ENCODE results near the gene TAP2.
A peak's percentile ranks its signal among the peaks of the same experiment; 100 is the strongest.

Gene TAP2

GRCh38 chr6:32853541-32854375, 15.2 kb upstream of the TAP2 start, which contains the start of the genes PSMB9 and TAP1:
Gene PSMB9, plus strand, starts transcription at chr6:32854192. Its CDS starts 38 bp downstream, at chr6:32854230.
Gene TAP1, minus strand, starts transcription at chr6:32853704. Its CDS starts 68 bp downstream, at chr6:32853636.
- peak; percentile 93 for DNase-seq

GRCh38 chr6:32852844-32853540, 14.5 kb upstream of the TAP2 start:
- no peak for DNase-seq

GRCh38 chr6:32852018-32852843, 13.7 kb upstream of the TAP2 start:
- peak; percentile 16 for DNase-seq

GRCh38 chr6:32851025-32851424, 12.5 kb upstream of the TAP2 start:
- DNase-seq = no peak

GRCh38 chr6:32849126-32849525, 10.6 kb upstream of the TAP2 start:
- no peak for DNase-seq

- no peak for DNase-seq
These were observed 9.3 kb upstream of the TAP2 start for GRCh38 chr6:32847795-32848194.

- DNase-seq = no peak
These were observed 8.5 kb upstream of the TAP2 start for GRCh38 chr6:32847004-32847403.

GRCh38 chr6:32845384-32845884, 6.9 kb upstream of the TAP2 start:
- DNase-seq = no peak

- DNase-seq = no peak
These were observed 6.4 kb upstream of the TAP2 start for GRCh38 chr6:32844839-32845383.

GRCh38 chr6:32843979-32844838, 5.7 kb upstream of the TAP2 start, which contains the start of gene PSMB8:
Gene PSMB8, minus strand, starts transcription at chr6:32844047. Its CDS starts 51 bp downstream, at chr6:32843996.
- DNase-seq = peak; percentile 97

GRCh38 chr6:32843331-32843978, 4.9 kb upstream of the TAP2 start:
- no peak for DNase-seq

GRCh38 chr6:32842690-32843089, 4.2 kb upstream of the TAP2 start:
- DNase-seq = no peak

GRCh38 chr6:32842021-32842650, 3.6 kb upstream of the TAP2 start:
- DNase-seq = no peak

GRCh38 chr6:32840604-32841246, 2.2 kb upstream of the TAP2 start:
- DNase-seq = no peak

- DNase-seq = no peak
These were observed 817 bp upstream of the TAP2 start for GRCh38 chr6:32839356-32839755.

- no peak for DNase-seq
These were observed 857 bp downstream of the TAP2 start for GRCh38 chr6:32837651-32838113.

GRCh38 chr6:32836873-32837272, 1.7 kb downstream of the TAP2 start:
- no peak for DNase-seq

- no peak for DNase-seq
These were observed 3.2 kb downstream of the TAP2 start for GRCh38 chr6:32835167-32835893.

GRCh38 chr6:32833664-32834063, 4.9 kb downstream of the TAP2 start:
- no peak for DNase-seq
